CD14-positive monocyte (primary cell): Measurements from ENCODE around the gene PIK3IP1. TPM values are rescaled to one million over a fixed set of nuclear protein-coding genes. Genes with fewer than 3 reads are reported as not detected.

Source experiments
- DNase-seq, 3 donors: peaks; one replicate each; pipeline ENCODE4 v3.0.0-alpha.2; 2011 to 2022
- H2AFZ ChIP-seq: 2 replicates; pipeline ENCODE4 v1.6.0; 2012; ENCODE audit warnings: mild to moderate bottlenecking, low read depth, low read length, inconsistent platforms; ENCODE audit not compliant: insufficient read depth, poor library complexity, severe bottlenecking
- H3K27ac ChIP-seq, 2 donors: 1 replicate in 1 of 2; 2 replicates in 1 of 2; pipeline ENCODE4 v1.5.1; 2012 to 2013; ENCODE audit warnings: low read length in 2 of 2, control low read depth in 1 of 2, inconsistent platforms in 1 of 2, low read depth in 1 of 2, mild to moderate bottlenecking in 1 of 2
- H3K27me3 ChIP-seq, 2 donors: one replicate each; pipeline versions ENCODE4 v1.6.0 to v1.6.1; 2011 to 2013; ENCODE audit warnings: low read length in 2 of 2; ENCODE audit not compliant: control insufficient read depth in 2 of 2, insufficient read depth in 2 of 2
- H3K36me3 ChIP-seq, 2 donors: replicated peaks in 1 of 2; 1 replicate in 1 of 2; 2 replicates in 1 of 2; pipeline versions ENCODE4 v1.5.1 to v1.6.1; 2012 to 2013; ENCODE audit warnings: low read length in 2 of 2, control low read depth in 1 of 2, inconsistent platforms in 1 of 2, mild to moderate bottlenecking in 1 of 2; ENCODE audit not compliant: insufficient read depth in 2 of 2, control insufficient read depth in 1 of 2
- H3K4me1 ChIP-seq, 2 donors: 1 replicate in 1 of 2; 2 replicates in 1 of 2; pipeline versions ENCODE4 v1.5.1 to v1.6.1; 2012 to 2013; ENCODE audit warnings: low read length in 2 of 2, control low read depth in 1 of 2, inconsistent platforms in 1 of 2, mild to moderate bottlenecking in 1 of 2, moderate library complexity in 1 of 2; ENCODE audit not compliant: insufficient read depth in 2 of 2, control insufficient read depth in 1 of 2
- H3K4me2 ChIP-seq: replicated peaks from 2 replicates; pipeline ENCODE3; 2012; ENCODE audit warnings: low read length, moderate library complexity, mild to moderate bottlenecking; ENCODE audit not compliant: poor library complexity, severe bottlenecking; ENCODE audit errors: extremely low read depth
- H3K4me3 ChIP-seq, 3 experiments: fragments of 200-600 bp in 1 of 3; sonication (generic) in 1 of 3; replicated peaks in 1 of 3; 1 replicate in 2 of 3; 2 replicates in 1 of 3; pipeline ENCODE4 v1.5.1; 2011 to 2013; ENCODE audit warnings: low read length in 3 of 3, mild to moderate bottlenecking in 3 of 3, control low read depth in 2 of 3, low read depth in 2 of 3, inconsistent platforms in 1 of 3, moderate library complexity in 1 of 3
- H3K79me2 ChIP-seq: 2 replicates; pipeline ENCODE4 v1.6.0; 2012; ENCODE audit warnings: mild to moderate bottlenecking, control low read depth, inconsistent platforms, low read length, moderate library complexity; ENCODE audit not compliant: insufficient read depth
- H3K9ac ChIP-seq: 2 replicates; pipeline ENCODE4 v1.6.0; 2017; ENCODE audit warnings: low read length, mild to moderate bottlenecking; ENCODE audit not compliant: insufficient read depth, poor library complexity, severe bottlenecking
- H3K9me3 ChIP-seq, 2 donors: replicated peaks in 1 of 2; 1 replicate in 1 of 2; 2 replicates in 1 of 2; pipeline versions ENCODE4 v1.5.1 to v1.6.1; 2012 to 2013; ENCODE audit warnings: low read length in 2 of 2, control low read depth in 1 of 2; ENCODE audit not compliant: control insufficient read depth in 1 of 2, insufficient read depth in 1 of 2
- H4K20me1 ChIP-seq: 2 replicates; pipeline ENCODE4 v1.6.0; 2012; ENCODE audit warnings: mild to moderate bottlenecking, low read length, control low read depth, moderate library complexity; ENCODE audit not compliant: insufficient read depth
- H3K27ac Mint-ChIP-seq, 7 donors: one replicate each; pipeline ENCODE4 v1.8.0; 2020; ENCODE audit warnings: mild to moderate bottlenecking in 7 of 7, mixed read lengths in 7 of 7, moderate library complexity in 6 of 7, inconsistent platforms in 2 of 7
- H3K27me3 Mint-ChIP-seq, 3 donors: one replicate each; pipeline ENCODE4 v1.8.0; 2021 to 2022; ENCODE audit warnings: low read depth in 3 of 3, mild to moderate bottlenecking in 3 of 3, mixed read lengths in 3 of 3, moderate library complexity in 3 of 3, inconsistent platforms in 1 of 3
- H3K36me3 Mint-ChIP-seq, 2 donors: one replicate each; pipeline ENCODE4 v1.8.0; 2020; ENCODE audit warnings: mixed read lengths in 2 of 2, inconsistent platforms in 1 of 2, mild to moderate bottlenecking in 1 of 2
- H3K4me1 Mint-ChIP-seq: one replicate; pipeline ENCODE4 v1.8.0; 2020; ENCODE audit warnings: mild to moderate bottlenecking, mixed read lengths
- H3K4me3 Mint-ChIP-seq, 2 donors: one replicate each; pipeline ENCODE4 v1.8.0; 2020; ENCODE audit warnings: mild to moderate bottlenecking in 2 of 2, mixed read lengths in 2 of 2, moderate library complexity in 1 of 2
- H3K9me3 Mint-ChIP-seq, 7 donors: one replicate each; pipeline ENCODE4 v1.8.0; 2020 to 2022; ENCODE audit warnings: mixed read lengths in 7 of 7, mild to moderate bottlenecking in 6 of 7, moderate library complexity in 6 of 7, inconsistent platforms in 2 of 7
- CTCF ChIP-seq: fragments of 200-600 bp; IDR thresholded peaks from one replicate; pipeline ENCODE4 v1.8.0; 2022; ENCODE audit warnings: antibody characterized with exemption, mild to moderate bottlenecking
- WGBS: methylation state at CpG from one replicate; pipeline ENCODE4 v1.1.5; 2013; ENCODE audit warnings: missing lambda C conversion rate; ENCODE audit not compliant: insufficient coverage; 5-methylcytosine and 5-hydroxymethylcytosine counted together
- intact Hi-C, 2 donors: fragments of 100-400 bp; cut with micrococcal nuclease; formaldehyde crosslinking; loops; one replicate each; pipeline versions ENCODE4 v1.15.0 to v1.15.1; 2023
- polyA plus RNA-seq, 3 donors: library from polyadenylated mRNA; depleted of rRNA in 1 of 3; unstranded in 2 of 3; stranded (reverse) in 1 of 3; fragments of 300-500 nt in 2 of 3; fragments of >200 nt in 1 of 3; fragmentation: Illumina TruSeq in 2 of 3; gene quantifications; 1 replicate in 2 of 3; 2 replicates in 1 of 3; pipeline ENCODE4 v1.2.3, GENCODE V29; 2012 to 2021

The PIK3IP1 gene
- polyA plus RNA-seq, 3 donors = 21.8 to 37.3 (median 21.9) TPM

- Histone ChIP-seq H4K20me1 (no peaks in the 10 kb centered on the region), H3K9ac (no peak overlapping the region), H3K4me2 (no peak overlapping the region), H3K9me3 (no peaks in the 10 kb centered on the region), H3K4me3 (no peak overlapping the region), H3K79me2 (no peaks in the 10 kb centered on the region), H3K4me1 (no peaks in the 10 kb centered on the region), H2AFZ (no peak overlapping the region), H3K27ac (no peak overlapping the region), H3K36me3 (no peaks in the 10 kb centered on the region), H3K27me3 (no peaks in the 10 kb centered on the region)
- no peak for TF ChIP-seq CTCF
- no peak overlapping the region for H3K4me3 Mint-ChIP-seq
- no peak overlapping the region for H3K27ac Mint-ChIP-seq
- H3K36me3 Mint-ChIP-seq = no peaks in the 10 kb centered on the region
- peaks cover 0 to 9% (median 0%) of the 10 kb centered on the region in 3 donors for H3K27me3 Mint-ChIP-seq
- DNase-seq = no peak
- intact Hi-C loops = no loop called here
- H3K4me1 Mint-ChIP-seq = peaks cover 3% of the 10 kb centered on the region
- H3K9me3 Mint-ChIP-seq = no peaks in the 10 kb centered on the region
These were observed 9.7 kb upstream of the PIK3IP1 start for GRCh38 chr22:31302006-31302405.

GRCh38 chr22:31300896-31301295, 8.6 kb upstream of the PIK3IP1 start:
- no peaks in the 10 kb centered on the region for H3K9me3 ChIP-seq
- 100% methylated on average over 2 of the region's 3 CpGs for WGBS
- H3K9me3 Mint-ChIP-seq = no peaks in the 10 kb centered on the region
- no peak overlapping the region for H3K27ac ChIP-seq
- intact Hi-C loops = no loop called here
- no peak for DNase-seq
- no peak overlapping the region for H3K4me3 ChIP-seq
- TF ChIP-seq CTCF = no peak
- no peaks in the 10 kb centered on the region for H4K20me1 ChIP-seq
- no peak overlapping the region for H3K27ac Mint-ChIP-seq
- no peaks in the 10 kb centered on the region for H3K36me3 Mint-ChIP-seq
- H3K4me1 Mint-ChIP-seq = peaks cover 11% of the 10 kb centered on the region
- H3K4me1 ChIP-seq = peaks cover 10% of the 10 kb centered on the region in 2 donors
- no peaks in the 10 kb centered on the region for H3K27me3 ChIP-seq
- H2AFZ ChIP-seq = no peak overlapping the region
- H3K79me2 ChIP-seq = no peaks in the 10 kb centered on the region
- no peak overlapping the region for H3K4me3 Mint-ChIP-seq
- H3K27me3 Mint-ChIP-seq = peaks cover 0 to 7% (median 0%) of the 10 kb centered on the region in 3 donors
- H3K4me2 ChIP-seq = no peak overlapping the region
- H3K36me3 ChIP-seq = no peaks in the 10 kb centered on the region
- H3K9ac ChIP-seq = no peak overlapping the region
